ENCODE measurements around the gene RAB35. TPM values are rescaled to one million over a fixed set of nuclear protein-coding genes. Genes with fewer than 3 reads are reported as not detected.

The RAB35 gene
- total and polyA plus RNA-seq, 2 of the 4 experiments (the other 2 are of a cell fraction): 32.6 to 49.6 TPM

DNA sequence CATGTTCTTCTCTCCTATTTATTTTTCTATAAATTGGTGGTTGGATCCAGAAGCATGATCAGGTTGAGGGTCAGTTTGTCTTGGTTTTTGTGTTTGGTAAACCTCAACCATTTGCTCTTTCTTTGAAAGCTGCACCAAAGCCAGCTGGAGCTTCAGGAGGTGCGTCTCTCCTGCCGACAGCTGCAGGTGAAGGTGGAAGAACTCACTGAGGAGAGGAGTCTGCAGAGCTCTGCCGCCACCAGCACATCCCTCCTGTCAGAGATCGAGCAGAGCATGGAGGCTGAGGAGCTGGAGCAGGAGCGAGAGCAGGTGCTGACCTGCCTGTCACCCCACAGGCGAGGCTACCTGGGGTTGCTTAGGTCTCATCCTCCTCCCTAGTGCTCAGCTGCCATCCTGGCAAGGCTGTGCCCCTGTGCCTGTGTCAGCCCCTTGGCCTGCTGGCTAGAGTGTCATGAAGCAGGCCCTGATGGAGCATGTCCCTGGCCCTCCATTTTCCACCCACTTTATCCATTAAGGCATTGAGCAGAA lies 45.0 kb downstream of the RAB35 start:
- H3K36me3 ChIP-seq (ENCODE audit: control insufficient read depth, insufficient read depth, low read length): no peaks in the 10 kb centered on the region
- H2BK20ac ChIP-seq (ENCODE audit: low read depth, low read length): no peak overlapping the region
- H3K14ac ChIP-seq (replicated peaks; ENCODE audit: low read depth, low read length): no peak overlapping the region
- H3K4me1 ChIP-seq (ENCODE audit: control insufficient read depth, insufficient read depth, low read length): no peaks in the 10 kb centered on the region
- TF ChIP-seq MAZ (IDR thresholded peaks at IDR 0.05; ENCODE audit: borderline replicate concordance, low read depth, low read length): no peak
- TF ChIP-seq SMC3 (IDR thresholded peaks at IDR 0.05; ENCODE audit: low read depth, low read length): no peak
- TF ChIP-seq MXI1 (IDR thresholded peaks at IDR 0.05; ENCODE audit: borderline replicate concordance, low read depth, low read length): no peak
- TF ChIP-seq, protein P1, sequence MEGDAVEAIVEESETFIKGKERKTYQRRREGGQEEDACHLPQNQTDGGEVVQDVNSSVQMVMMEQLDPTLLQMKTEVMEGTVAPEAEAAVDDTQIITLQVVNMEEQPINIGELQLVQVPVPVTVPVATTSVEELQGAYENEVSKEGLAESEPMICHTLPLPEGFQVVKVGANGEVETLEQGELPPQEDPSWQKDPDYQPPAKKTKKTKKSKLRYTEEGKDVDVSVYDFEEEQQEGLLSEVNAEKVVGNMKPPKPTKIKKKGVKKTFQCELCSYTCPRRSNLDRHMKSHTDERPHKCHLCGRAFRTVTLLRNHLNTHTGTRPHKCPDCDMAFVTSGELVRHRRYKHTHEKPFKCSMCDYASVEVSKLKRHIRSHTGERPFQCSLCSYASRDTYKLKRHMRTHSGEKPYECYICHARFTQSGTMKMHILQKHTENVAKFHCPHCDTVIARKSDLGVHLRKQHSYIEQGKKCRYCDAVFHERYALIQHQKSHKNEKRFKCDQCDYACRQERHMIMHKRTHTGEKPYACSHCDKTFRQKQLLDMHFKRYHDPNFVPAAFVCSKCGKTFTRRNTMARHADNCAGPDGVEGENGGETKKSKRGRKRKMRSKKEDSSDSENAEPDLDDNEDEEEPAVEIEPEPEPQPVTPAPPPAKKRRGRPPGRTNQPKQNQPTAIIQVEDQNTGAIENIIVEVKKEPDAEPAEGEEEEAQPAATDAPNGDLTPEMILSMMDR (conservative IDR thresholded peaks at IDR 0.05; ENCODE audit: low read depth, low read length): no peak
- no peak for TF ChIP-seq CHD1 (IDR thresholded peaks at IDR 0.05; ENCODE audit: low read depth, low read length)
- TF ChIP-seq ELK1 (IDR thresholded peaks at IDR 0.05; ENCODE audit: borderline replicate concordance, low read depth, low read length): no peak
- no peak for TF ChIP-seq RAD21 (IDR thresholded peaks at IDR 0.05; ENCODE audit: low read length)
- TF ChIP-seq RCOR1 (IDR thresholded peaks at IDR 0.05; ENCODE audit: insufficient replicate concordance, low read length): no peak
- ATAC-seq (ENCODE audit: low read depth) (no peak), DNase-seq (no peak)
- no peak overlapping the region for H4K5ac ChIP-seq (ENCODE audit: low read depth, low read length)
- H3K27ac ChIP-seq (ENCODE audit: insufficient read depth, low read length): no peak overlapping the region
- no peak overlapping the region for H2AFZ ChIP-seq (replicated peaks; ENCODE audit: low read length, poor library complexity)
- no peak overlapping the region for H3K18ac ChIP-seq (ENCODE audit: low read depth, low read length)
- no peak overlapping the region for H3K4ac ChIP-seq (ENCODE audit: low read depth, low read length)
- in situ Hi-C loops (cut with MboI; ENCODE audit: low sequenced_read_pairs) (no loop called here), intact Hi-C loops (cut with micrococcal nuclease) (no loop called here), dilution Hi-C loops (cut with HindIII; ENCODE audit: low sequenced_read_pairs, unreplicated experiment) (no loop called here)
- peaks cover 25% of the 10 kb centered on the region for H3K27me3 ChIP-seq (ENCODE audit: control insufficient read depth, insufficient read depth, low read length)
- H2BK120ac ChIP-seq (ENCODE audit: low read depth, low read length): no peak overlapping the region
- H3K23ac ChIP-seq (ENCODE audit: low read depth, low read length): no peak overlapping the region
- H2AK9ac ChIP-seq (replicated peaks; ENCODE audit: low read depth, low read length, poor library complexity): no peak overlapping the region
- no peak overlapping the region for H3K9ac ChIP-seq (ENCODE audit: low read depth, low read length)
- 67% methylated on average over 1 of the region's 6 CpGs; no CpG with 5 or more reads in 1 of the 2 experiments for WGBS, 2 experiments (ENCODE audit: extremely low coverage in 2 of 2, insufficient read length in 1 of 2)
- no peaks in the 10 kb centered on the region for H4K20me1 ChIP-seq (ENCODE audit: insufficient read depth, low read length)
- H3K9me3 ChIP-seq (ENCODE audit: control insufficient read depth, insufficient read depth, low read length): no peaks in the 10 kb centered on the region
- H3K56ac ChIP-seq (ENCODE audit: extremely low read depth, insufficient read depth, low read length): no peak overlapping the region
- H3K9me1 ChIP-seq (ENCODE audit: insufficient read depth, low read length): no peaks in the 10 kb centered on the region
- no peak overlapping the region for H3K4me2 ChIP-seq (ENCODE audit: low read depth, low read length)
- H4K8ac ChIP-seq (ENCODE audit: low read depth in 2 of 2, low read length in 2 of 2): no peak overlapping the region
- BruUV-seq (replicated peaks): no TSS peak
- H2BK15ac ChIP-seq (ENCODE audit: low read depth, low read length): no peak overlapping the region
- CTCF ChIA-PET: interaction anchor here (0.5 to 1.1 kb wide), 2 partner anchors 16 to 1894 kb away, joined by 3 read pairs; no protein-coding TSS in a partner anchor
- no peak overlapping the region for H2BK5ac ChIP-seq (ENCODE audit: low read depth, low read length, poor library complexity, severe bottlenecking)
- POLR2A ChIA-PET (ENCODE audit: unreplicated experiment): no interaction called here
- H2AK5ac ChIP-seq (ENCODE audit: low read depth, low read length): no peak overlapping the region
- no peak overlapping the region for H3K4me3 ChIP-seq (ENCODE audit: insufficient read depth, low read depth, low read length)
- H4K91ac ChIP-seq (ENCODE audit: insufficient read depth, low read depth, low read length): no peak overlapping the region
- H3K79me1 ChIP-seq (ENCODE audit: low read depth in 1 of 2, low read length in 2 of 2): no peaks in the 10 kb centered on the region

All from IMR-90 (cell line).